Cerebellar cortex (tissue), 1 donor: ENCODE data around the gene SLC16A14.

Experiments
- DNase-seq: peaks from one replicate; pipeline ENCODE4 v3.0.0-alpha.2; 2015; ENCODE audit warnings: low spot score

SLC16A14 gene

GRCh38 chr2:230042195-230042594 lies 26.5 kb downstream of the SLC16A14 start:
- DNase-seq = no peak

GRCh38 chr2:230023313-230023712 lies 45.4 kb downstream of the SLC16A14 start:
- no peak for DNase-seq

- DNase-seq = no peak
Observed at GRCh38 chr2:230019742-230020141, 49.0 kb downstream of the SLC16A14 start.

- DNase-seq = no peak
Observed at GRCh38 chr2:230018153-230018552, 50.6 kb downstream of the SLC16A14 start.

- no peak for DNase-seq
Observed at GRCh38 chr2:230016844-230017243, 51.9 kb downstream of the SLC16A14 start.

GRCh38 chr2:230012267-230012884 lies 56.3 kb downstream of the SLC16A14 start:
- no peak for DNase-seq

- DNase-seq = no peak
Observed at GRCh38 chr2:230011617-230012016, 57.1 kb downstream of the SLC16A14 start.

GRCh38 chr2:230010501-230010900 lies 58.2 kb downstream of the SLC16A14 start:
- no peak for DNase-seq

GRCh38 chr2:230008708-230009066 lies 60.0 kb downstream of the SLC16A14 start:
- DNase-seq = no peak

GRCh38 chr2:230007931-230008707 lies 60.6 kb downstream of the SLC16A14 start:
- peak; percentile 64 for DNase-seq

GRCh38 chr2:230000118-230000841 lies 68.4 kb downstream of the SLC16A14 start:
- DNase-seq = no peak

- no peak for DNase-seq
Observed at GRCh38 chr2:229997565-229997964, 71.2 kb downstream of the SLC16A14 start.

GRCh38 chr2:229996320-229996719 lies 72.4 kb downstream of the SLC16A14 start:
- no peak for DNase-seq

- DNase-seq = no peak
Observed at GRCh38 chr2:229993236-229993635, 75.5 kb downstream of the SLC16A14 start.
